Middle frontal gyrus (tissue), 1 donor: ENCODE results near the gene CNTN4.

Experiments
- DNase-seq: peaks from one replicate; pipeline ENCODE4 v3.0.0-alpha.2; 2015; ENCODE audit warnings: low spot score; ENCODE audit errors: extremely low spot score

Gene CNTN4

DNA sequence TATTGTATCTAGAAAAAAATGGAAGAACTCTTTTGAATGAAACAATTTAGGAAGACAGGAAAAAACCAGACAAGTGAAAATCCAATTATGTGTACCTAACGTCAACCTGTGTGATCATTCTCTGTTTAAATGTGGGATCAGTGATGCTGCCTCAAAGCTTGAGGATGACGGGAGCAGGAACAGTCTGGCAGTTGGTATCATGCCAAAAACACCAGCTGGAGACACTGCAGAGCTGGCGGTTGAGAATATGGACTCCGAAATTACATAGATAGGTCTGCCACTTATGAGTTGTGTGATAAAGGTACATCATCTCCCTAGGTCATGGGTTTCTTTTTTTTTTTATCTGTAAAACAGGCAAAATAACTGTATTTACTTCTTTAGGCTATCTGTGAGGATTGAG, 480.5 kb downstream of the CNTN4 start:
- no peak for DNase-seq

- DNase-seq = no peak
These were observed 484.4 kb downstream of the CNTN4 start for GRCh38 chr3:2583046-2583445.

- DNase-seq = no peak
These were observed 490.8 kb downstream of the CNTN4 start for GRCh38 chr3:2589336-2589969.

GRCh38 chr3:2595486-2595885, 496.8 kb downstream of the CNTN4 start:
- DNase-seq = no peak

GRCh38 chr3:2597615-2598014, 498.9 kb downstream of the CNTN4 start:
- DNase-seq = no peak

- no peak for DNase-seq
These were observed 500.8 kb downstream of the CNTN4 start for GRCh38 chr3:2599471-2599870.

- no peak for DNase-seq
These were observed 505.1 kb downstream of the CNTN4 start for GRCh38 chr3:2603692-2604289.

- no peak for DNase-seq
These were observed 515.9 kb downstream of the CNTN4 start for GRCh38 chr3:2614578-2614977.

GRCh38 chr3:2615080-2615479, 516.4 kb downstream of the CNTN4 start:
- no peak for DNase-seq

DNA sequence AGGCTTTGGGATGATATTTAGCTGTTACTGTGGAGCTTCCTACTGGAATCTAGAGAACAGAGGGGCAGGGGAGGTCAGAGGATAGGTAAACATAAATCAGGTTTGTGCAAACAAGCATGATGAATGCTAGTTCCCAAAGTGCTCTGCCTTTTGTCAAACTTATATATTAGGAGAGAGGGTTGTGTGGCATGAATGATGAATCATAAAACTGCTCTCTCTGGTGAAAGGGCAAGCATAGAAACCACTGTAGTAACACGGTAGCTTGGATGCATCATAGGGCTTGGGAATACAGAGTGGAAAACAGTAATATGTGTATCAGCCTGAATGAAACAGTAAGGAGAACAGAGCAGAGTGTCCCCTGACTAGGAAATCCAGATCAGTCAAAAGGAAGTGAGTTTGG, 524.8 kb downstream of the CNTN4 start:
- DNase-seq = no peak

GRCh38 chr3:2628117-2628516, 529.5 kb downstream of the CNTN4 start:
- no peak for DNase-seq

- DNase-seq = no peak
These were observed 536.8 kb downstream of the CNTN4 start for GRCh38 chr3:2635511-2635910.

GRCh38 chr3:2643606-2644005, 544.9 kb downstream of the CNTN4 start:
- DNase-seq = no peak

- no peak for DNase-seq
These were observed 546.3 kb downstream of the CNTN4 start for GRCh38 chr3:2645001-2645400.

DNA sequence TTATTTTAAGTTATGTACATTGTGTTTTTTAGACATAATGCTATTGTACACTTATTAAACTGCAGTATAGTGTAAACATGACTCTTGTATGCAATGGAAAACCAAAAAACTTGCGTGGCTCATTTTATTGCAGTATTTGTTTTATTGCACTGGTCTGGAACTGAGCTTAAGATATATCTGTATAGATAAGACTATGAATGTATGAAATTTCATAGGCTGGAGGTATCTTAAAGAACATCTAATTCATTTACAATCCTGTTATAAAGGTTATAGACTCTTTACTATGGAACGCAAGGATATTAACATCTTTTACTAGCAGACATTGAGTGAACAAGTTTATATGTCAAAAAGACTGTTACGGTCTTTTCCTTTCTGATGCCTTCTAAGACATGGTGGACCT, 552.1 kb downstream of the CNTN4 start:
- no peak for DNase-seq

DNA sequence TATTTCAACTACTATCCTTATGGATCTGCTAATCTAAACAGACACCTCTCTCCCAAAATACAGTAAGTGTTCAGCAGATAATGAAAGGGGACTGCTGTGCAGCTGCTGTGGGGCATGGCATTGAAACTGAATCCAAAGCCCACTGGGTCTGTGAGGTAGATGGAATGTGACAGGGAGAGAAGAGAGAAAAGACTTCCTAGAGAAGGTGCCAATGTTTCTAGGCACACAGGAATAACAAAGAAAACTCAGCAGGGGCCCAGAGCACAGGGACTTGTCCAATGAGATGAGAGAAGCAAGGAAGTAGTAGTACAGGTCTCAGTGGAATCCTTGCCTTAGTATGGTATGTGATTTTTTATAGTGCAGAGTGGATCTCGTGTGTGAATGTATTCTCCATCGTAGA, 553.7 kb downstream of the CNTN4 start:
- no peak for DNase-seq

DNA sequence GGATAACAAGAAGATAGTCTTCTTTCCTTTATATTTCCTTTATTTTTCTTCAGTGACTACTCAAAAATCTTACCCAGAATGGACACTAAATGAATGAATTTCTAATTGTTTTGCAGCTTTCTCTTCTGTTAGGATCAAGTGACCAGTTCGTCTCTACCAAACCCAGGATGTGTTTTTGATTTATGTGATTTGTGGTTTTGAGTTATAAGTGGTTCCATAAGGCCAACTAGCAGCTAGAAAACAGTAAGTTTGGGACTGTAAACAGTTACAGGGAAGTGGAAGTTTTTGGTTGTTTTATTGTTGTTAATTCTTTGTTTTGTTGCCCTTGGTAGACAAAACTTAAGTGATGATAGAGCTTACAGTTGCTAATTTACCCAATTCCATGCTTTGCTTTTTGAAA, 555.0 kb downstream of the CNTN4 start:
- no peak for DNase-seq

DNA sequence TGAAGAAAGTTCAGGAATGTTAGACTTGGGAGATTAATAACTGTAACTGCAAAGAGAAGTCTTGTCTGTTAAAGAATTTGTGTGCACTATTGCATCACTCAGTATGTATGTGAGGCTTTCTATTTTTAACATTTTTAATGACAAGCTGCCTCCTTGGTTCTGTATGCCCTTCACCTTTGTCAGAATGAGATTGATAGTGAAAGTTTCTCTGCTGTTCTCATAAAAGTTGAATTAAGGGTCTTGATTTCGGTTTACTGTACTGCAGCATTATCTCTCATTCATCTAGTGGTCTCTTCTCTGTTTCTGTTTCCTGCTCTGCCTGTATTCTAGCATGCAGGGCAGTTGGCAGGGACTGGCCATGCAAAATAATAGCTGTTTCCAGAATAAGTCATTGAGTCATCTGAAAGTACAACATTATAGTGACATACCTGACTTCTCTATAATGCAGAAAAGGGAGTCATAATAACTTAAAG, 556.6 kb downstream of the CNTN4 start:
- DNase-seq = no peak

DNA sequence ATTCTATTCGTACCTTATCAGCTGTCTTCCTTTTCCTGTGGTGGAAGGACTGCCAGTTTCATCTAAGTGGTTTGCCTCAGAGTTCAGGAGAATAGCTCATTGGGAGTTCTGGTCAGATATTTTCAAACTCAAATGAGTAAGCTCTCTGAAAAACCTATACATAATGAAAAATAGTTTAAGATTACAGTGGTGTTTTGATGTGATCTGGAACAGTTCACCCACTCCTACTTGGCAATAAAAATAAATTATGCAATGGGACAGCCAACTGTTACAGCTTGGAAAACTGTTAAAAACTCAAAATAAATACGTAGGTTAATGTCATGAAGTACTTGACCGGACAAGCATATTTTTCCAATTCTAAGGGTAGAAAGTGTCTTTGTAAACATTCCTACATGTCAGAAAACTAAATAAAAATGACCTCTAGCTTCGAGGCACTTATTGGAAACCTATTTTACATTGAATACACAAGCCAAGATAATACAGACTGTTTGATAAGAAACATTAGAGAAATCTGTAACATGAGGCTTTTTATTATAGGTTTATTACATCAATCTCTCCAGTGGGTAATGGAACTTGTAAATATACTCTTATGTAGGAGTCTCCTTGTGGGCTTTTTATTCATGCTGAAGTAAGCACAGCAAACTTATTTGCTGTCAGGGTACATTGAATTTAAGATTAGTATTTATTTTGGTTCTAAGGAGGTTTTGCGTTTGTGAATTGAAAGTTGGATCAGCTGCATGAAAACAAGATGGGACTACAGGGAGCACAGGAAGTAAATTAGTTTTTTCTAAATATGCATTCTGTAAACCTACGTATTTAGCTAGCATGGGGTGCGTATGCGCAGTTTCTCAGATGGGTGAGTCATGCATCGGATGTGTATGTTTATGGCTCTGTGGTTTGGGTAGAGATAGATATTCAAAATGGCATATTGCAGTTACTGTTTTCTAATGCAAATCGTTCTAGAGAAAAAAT, 558.4 kb downstream of the CNTN4 start:
- DNase-seq = no peak

- DNase-seq = no peak
These were observed 559.3 kb downstream of the CNTN4 start for GRCh38 chr3:2657971-2658370.

DNA sequence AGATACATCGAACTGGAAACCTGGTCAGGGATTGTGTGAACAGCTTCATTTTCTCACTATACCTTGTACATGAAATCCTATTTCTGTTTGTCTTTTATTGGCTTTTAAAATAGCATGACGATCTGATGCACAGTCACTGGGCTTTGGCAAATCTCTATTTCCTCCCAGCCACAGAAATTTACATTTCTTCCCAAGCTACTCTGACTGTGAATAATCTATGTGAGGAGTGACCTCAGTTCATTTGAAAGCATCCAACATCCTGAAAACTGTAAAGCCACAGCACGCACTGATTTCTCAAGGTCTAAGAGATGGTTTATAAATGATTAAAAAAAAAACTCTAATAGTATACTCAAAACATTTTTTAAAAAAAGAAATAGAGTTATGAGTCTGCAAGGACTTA, 561.2 kb downstream of the CNTN4 start:
- DNase-seq = no peak

- no peak for DNase-seq
These were observed 562.4 kb downstream of the CNTN4 start for GRCh38 chr3:2661078-2661477.
